Adrenal gland (tissue), 5 donors: ENCODE data around the gene BTBD6.

ENCODE experiments used
- CTCF ChIP-seq, 6 experiments: fragments of 450-650 bp in 4 of 6; fragments of 200-600 bp in 2 of 6; sonication (generic) in 1 of 6; IDR thresholded peaks; 1 replicate in 5 of 6; 2 replicates in 1 of 6; pipeline versions ENCODE4 v1.5.1 to v1.8.0; 2016 to 2021; ENCODE audit warnings: antibody characterized with exemption in 6 of 6, mild to moderate bottlenecking in 2 of 6, moderate library complexity in 1 of 6
- POLR2A ChIP-seq, 2 donors: fragments of 450-650 bp; IDR thresholded peaks; one replicate each; pipeline ENCODE4 v1.6.1; 2017; ENCODE audit warnings: antibody characterized with exemption in 2 of 2, mild to moderate bottlenecking in 2 of 2, moderate library complexity in 1 of 2
- donor health status: DM: no; HTN: no; CAD: no.

- no peak for TF ChIP-seq CTCF (IDR thresholded peaks at IDR 0.05)
- TF ChIP-seq POLR2A (IDR thresholded peaks at IDR 0.05): no peak
These were observed 20.5 kb downstream of the BTBD6 start for GRCh38 chr14:105268736-105269354.
